WTC11 (cell line): ENCODE measurements around the gene GEMIN8.

Source experiments
- IRF2 ChIP-seq: sonication (generic); formaldehyde crosslinking; IDR thresholded peaks from 2 replicates; pipeline ENCODE4 v1.8.0; 2022; ENCODE audit warnings: low read depth, missing genetic modification reagents, borderline replicate concordance
- TF ChIP-seq, protein P1 (sequence below): fragments of 200-600 bp; IDR thresholded peaks from 2 replicates; pipeline ENCODE4 v1.8.0; 2022; ENCODE audit warnings: antibody characterized with exemption

DNA sequence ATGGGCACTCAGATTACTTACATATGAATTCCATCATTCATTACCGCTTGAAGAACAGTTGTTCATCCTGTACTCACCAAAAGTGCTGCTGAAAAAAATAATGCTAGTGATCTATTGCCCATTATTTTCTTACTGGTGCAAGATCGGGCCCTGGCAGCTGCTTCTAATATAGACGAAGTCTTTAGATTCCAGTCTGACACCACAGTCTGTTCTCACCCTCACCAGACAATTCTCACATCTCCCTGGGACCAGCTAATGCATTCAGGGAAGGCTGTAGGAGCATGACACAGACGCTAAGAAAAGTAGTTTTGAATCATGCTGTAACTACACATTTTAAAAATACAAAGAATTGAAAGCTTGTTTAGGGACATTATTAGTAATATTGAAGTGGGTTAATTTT is 13.8 kb downstream of the GEMIN8 start:
- TF ChIP-seq, protein P1, sequence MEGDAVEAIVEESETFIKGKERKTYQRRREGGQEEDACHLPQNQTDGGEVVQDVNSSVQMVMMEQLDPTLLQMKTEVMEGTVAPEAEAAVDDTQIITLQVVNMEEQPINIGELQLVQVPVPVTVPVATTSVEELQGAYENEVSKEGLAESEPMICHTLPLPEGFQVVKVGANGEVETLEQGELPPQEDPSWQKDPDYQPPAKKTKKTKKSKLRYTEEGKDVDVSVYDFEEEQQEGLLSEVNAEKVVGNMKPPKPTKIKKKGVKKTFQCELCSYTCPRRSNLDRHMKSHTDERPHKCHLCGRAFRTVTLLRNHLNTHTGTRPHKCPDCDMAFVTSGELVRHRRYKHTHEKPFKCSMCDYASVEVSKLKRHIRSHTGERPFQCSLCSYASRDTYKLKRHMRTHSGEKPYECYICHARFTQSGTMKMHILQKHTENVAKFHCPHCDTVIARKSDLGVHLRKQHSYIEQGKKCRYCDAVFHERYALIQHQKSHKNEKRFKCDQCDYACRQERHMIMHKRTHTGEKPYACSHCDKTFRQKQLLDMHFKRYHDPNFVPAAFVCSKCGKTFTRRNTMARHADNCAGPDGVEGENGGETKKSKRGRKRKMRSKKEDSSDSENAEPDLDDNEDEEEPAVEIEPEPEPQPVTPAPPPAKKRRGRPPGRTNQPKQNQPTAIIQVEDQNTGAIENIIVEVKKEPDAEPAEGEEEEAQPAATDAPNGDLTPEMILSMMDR: no peak
- no peak for TF ChIP-seq IRF2
